HG03521 (cell line): Measurements from ENCODE around the gene ARL13B.
"Not testable (repeated sequence)": the region's sequence is repeated elsewhere in the genome, so short reads cannot be mapped to it uniquely, and the experiment has no call there.

Source experiments
- ATAC-seq: cut with Tn5 transposase; IDR thresholded peaks from one replicate; pipeline ENCODE4 v1.9.1; 2021; ENCODE audit warnings: mild to moderate bottlenecking, moderate library complexity; ENCODE audit not compliant: unreplicated experiment

ARL13B gene

DNA sequence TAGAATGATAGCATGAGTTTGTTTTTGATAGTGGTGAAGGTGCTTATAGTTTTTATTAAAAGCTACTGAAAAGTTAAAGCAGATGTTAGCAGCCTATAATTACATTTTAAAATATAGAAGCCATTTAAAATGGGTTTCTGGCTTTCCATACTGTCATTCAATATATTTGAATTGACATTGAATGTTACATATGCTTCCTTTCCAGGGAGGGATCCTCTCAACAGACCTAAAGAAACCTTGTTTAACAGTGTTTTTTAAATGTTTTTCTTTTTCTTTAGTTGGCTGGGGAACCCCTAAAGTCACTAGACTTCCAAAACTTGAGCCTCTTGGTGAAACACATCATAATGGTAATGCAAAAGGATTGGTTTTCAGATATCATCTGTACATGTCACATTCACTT is 70.6 kb downstream of the ARL13B start:
- ATAC-seq = no peak

DNA sequence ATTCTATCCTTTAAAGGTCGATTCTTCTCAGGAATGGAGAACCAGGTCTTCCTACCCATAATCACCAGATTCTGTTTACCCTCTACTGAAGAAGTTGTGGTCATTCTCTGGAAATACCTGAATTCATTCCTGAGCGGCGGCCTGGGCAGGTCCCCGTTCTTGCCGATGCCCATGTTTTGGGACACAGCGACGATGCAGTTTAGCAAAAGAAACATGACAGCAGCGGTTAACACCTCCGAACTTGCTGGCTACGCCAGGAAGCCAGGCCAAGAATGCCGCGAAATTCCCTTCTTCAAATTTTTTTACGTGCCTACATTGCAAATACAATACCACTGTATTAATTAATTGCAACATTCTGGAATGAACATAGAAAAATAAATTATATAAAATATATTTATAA is 81.3 kb downstream of the ARL13B start:
- ATAC-seq = no peak

DNA sequence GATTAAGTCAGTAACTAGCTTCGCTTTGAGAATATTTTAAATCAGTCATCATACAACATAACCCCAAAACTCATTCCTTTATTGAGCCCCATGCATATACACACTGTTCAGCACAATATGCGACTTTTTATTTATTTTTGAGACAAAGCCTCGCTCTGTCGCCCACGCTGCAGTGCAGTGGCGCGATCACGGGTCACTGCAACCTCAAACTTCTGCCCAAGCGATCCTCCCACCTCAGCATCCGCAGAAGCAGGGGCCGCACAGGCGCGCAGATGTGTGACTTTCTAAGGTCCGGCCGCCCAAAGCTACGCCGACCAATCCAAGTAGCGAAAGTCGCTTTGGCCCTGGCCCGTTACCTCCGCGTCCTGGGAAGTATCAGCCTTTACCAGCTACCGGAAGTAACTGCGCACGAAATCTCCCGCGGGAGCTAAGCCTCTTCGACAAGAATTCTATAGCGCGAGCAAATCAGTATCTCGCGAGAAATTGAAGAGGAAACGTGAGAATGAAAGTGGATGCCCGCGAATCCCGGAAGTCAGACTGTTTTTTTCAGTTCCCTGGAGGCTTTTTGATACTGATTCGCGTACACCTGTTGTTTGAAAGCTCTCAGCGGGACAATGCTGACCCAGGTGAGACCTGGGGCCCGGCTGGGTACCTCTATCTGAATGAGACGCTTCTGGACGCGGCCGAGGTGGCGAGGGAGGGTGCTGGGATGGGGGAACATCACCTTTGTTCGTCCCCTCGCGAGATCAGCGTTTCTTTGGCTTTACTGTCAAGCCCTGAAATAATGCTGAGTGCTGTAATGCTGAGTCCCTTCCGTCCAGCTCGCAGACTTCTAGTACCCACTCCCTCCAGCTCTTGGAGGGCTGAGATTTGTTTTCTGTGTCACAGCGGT is 82.8 kb downstream of the ARL13B start, which contains the start of the genes DHFR2 and NSUN3:
TSS of gene DHFR2 (minus strand) at position 404 of the 892 bp plus-strand sequence. CDS start 1,405 bp downstream, outside the sequence.
TSS of gene NSUN3 (plus strand) at position 549 of the 892 bp plus-strand sequence. CDS start at position 615, 66 bp downstream.
- ATAC-seq = peak; percentile 87

DNA sequence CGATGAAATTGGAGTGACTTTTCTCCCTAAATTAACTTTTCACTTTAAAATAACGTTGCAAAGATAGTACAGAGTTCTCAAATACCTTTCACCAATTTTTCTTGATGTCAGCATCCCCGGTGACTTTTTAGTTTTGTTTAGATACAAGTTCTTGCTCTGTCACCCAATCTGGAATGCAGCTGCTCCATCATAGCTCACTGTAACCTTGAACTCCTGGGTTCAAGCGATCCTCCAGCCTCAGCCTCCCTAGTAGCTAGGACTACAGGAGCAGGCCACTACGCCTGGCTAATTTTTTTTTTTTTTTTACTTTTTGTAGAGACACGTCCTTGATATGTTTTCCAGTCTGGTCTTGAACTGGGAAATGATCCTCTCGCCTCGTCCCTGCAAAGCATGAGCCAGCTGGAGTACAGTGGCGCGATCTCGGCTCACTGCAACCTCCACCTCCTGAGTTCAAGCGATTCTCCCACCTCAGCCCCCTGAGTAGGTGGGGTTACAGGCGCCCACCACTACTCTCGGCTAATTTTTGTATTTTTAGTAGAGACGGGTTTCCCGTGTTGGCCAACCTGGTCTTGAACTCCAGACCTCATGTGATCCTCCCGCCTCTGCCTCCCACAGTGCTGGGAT is 83.7 kb downstream of the ARL13B start:
- ATAC-seq = no peak

DNA sequence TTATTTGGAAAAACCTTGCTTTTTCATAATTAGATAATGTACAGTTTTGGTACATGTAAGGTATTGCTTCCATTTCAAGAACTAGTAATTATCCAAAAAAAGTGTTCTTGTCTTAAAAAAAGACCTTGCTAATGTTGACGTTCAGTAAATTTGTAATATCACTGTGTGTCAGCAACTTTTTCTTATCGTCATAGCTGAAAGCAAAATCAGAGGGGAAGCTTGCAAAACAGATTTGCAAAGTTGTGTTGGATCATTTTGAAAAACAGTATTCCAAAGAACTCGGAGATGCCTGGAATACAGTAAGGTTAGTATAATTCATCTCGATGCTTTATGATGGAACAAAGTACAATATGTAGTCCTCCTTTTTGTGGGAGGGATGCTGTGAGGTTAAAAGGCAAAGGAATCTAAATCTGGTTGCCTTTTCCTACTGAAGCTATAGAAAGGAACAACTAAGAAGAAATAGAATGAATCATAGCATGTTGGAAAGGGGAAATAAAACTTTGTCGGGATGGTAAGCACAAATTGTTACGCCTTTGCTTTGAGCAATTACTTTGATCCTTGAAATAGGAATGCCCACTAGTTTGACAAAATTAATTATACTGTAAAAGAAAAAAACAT is 84.4 kb downstream of the ARL13B start:
- ATAC-seq = no peak

DNA sequence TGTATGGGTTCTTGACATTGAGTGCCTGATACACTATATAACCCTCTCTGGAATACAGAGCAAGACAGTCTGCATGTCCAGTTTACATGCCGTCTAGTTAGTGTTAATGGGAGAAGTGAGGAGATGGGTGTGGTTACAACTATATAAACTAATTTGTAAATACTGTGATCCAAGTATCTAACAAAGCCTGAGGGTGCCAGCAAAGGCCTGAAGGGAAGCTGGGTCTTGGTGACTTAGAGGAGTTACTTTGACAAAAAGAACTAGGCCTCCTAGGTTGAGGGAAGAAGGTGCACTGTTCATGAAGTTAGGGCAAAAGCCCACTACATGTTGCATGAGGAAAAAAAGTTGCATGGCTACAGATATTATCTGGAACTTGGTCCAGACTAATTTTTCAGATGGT is 85.2 kb downstream of the ARL13B start:
- no peak for ATAC-seq

DNA sequence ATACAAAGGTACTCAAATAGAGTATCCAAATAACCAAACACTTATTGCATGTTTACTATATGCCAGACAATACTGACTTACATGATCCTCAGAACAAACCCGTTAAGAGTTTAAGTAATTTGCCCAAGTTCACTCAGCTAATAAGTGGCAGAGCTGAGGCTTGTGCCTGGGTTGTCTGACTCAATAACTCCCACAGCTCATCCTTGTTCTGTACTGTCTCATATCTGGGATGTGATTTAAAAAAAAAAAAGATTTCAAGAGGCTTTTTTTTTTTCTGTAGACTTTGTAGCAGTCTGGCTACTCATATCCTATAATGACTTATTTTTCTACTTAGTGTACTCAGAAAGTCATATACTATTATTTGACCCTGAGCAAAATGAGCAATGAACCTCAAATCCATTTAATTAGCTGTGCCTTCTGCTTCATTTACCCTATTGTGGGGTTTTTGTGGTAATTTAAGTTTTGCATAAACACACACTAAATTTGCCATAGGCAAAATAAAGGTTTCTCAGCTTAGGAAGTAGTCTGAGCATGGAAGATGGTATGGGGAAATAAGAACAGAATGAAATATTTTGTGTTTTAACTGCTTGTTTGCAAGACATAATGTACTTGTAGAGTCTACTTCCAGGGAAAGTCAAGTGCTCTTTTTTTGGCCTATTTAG is 86.0 kb downstream of the ARL13B start:
- ATAC-seq = no peak

DNA sequence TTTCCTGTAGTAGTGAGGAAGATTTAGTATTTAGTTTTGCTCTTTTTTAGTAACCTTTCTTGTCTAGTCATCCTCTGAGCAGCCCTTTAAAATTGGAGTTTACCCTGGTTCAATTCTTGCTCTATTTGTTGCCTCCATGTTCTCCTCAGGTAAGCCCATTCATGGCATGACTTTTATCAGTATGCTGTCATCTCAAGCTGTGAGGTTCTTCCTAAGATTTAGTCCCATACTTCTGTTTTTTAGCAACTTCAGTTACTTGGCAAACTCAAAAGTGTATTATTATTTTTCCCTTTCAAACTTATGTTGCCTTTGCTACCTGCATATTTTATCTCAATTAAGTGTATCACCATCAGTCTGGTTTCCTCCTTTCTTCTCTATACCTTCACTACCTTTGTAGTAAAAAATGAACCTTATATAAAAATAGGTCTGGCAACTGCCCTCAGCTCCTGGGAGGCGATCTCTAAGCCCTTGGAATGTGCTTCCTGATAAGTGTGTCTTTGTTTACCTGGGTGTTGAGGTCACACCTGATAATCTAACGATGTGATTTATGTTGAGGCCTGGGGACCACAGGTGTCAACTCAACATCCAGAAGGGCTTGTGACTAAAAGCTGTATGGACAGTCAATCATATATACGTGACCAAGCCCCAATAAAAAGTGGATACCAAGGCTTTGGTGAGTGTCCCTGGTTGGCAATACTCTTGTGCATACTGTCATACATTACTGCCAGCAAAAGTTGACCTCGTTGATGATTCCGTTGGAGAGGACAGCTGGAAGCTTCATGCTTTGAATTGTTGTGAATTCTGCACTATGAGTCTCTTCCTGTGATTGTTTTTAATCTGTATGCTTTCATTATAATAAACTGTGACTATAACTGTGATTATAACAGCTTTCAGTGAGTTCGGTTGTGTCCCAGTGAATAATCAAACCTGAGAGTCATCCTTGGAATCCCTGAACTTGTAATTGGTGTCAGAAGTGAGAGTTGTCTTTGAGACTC is 86.8 kb downstream of the ARL13B start:
- ATAC-seq = no peak

DNA sequence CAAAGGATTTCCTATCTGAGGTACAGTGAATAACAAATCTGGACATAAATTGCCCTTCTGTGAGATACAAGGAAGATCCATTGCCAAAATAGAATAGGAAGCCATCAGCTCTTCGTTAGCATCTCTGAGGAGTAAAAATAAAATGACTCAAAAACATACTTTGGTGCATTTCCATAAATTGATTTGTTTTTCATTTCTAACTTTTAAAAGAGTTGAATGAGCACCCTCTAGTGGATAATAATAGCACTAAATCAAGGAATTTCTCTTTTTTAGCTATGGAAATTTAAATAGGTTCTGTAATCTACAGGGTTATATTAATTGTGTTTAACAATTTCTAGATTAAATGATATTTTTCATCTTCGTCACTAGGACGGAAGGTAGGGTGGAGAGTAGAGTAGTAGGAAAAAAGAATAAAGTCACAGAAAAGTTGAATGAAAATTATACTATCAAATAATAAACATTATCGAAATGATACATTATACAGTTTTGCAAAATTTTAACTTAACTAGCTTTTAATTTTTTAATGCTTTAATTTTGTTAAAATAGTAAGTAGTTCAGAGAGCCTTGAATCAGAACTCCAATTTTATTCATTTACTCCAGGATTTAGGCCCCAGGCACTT is 89.3 kb downstream of the ARL13B start:
- ATAC-seq = no peak

DNA sequence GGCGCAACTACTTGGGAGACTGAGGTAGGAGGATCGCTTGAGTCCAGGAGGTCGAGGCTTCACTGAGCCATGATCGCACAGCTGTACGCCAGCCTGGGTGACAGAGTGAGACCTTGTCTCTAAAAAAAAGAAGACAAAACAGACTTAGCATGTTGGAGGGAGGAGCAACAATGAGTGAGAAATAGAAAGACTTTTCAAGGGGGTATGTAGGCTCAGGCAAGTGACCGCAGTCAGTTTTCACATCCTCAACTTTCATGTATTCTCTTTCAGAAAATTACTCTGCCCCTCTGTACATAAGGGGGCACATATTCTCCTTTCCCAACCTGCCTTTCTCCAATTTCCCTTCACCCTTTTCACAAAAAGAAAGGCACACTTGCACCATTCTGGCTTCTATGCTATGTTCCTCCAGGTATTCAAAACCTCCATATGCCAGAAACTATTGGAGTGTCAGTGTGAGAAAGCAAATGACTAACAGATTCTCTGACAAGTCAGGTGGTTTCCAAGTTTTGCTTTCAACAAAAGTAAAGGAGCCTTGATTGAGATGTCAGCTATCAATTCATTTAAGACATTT is 90.5 kb downstream of the ARL13B start:
- ATAC-seq = peak; percentile 75

DNA sequence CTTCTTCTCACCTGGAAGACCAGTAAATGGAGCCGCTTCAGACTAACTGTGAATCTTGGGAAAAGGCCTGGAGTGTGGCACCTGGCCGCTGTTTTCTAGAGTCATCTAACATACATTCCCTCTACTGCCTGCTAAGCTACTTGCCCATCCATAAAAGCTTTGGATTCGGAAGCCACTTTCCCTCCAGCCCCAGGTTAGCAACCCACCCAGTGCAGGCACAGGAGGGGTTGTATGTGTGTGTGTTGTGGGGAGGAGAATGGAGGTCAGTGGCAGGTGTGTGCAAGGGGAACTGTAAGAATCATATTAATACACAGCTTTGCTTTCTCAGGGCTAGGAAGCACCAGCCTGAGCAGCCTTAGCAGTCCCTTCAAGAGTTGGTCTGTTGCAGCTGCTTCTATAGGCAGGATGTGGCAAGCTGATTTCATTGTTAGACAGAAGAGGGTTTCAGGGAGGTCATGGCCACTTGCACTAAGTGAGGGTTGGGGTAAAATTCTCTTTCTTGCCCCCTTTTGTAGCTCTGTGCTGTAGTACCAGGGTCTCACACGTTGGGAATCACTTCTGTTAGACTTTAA is 91.8 kb downstream of the ARL13B start:
- ATAC-seq = peak; percentile 76

DNA sequence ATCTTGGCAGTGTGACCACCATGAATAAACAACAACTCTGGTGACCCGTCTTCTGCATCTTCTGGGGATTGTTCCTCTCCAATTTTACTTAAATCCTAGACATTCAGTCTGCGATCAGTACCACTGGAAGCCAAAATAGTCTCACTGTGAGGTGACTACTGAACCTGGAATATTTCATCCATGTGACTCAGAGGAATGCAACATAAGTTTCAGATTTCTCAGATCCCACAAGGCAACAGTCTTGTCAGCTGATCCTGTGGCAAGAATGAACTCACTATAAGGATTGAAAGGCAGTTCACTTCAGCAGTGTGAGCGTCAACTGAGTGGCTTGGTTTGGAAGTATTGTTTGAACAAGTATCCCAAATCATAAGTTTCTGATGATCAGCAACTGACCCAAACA is 96.1 kb downstream of the ARL13B start:
- no peak for ATAC-seq

DNA sequence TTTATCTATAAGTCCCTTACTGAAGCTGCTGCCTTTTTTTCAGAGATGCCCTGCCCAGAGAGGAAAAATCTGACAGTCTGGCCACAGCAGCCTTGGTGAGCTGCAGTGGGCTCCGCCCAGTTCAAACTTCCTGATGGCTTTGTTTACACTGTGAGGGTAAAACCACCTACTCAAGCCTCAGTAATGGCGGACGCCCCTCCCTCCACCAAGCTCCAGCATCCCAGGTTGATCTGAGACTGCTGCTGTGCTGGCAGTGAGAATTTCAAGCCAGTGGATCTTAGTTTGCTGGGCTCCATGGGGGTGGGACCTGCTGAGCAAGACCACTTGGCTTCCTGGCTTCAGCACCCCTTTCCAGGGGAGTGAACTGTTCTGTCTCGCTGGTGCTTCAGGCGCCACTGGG is 100.6 kb downstream of the ARL13B start:
- ATAC-seq = not testable (repeated sequence)

DNA sequence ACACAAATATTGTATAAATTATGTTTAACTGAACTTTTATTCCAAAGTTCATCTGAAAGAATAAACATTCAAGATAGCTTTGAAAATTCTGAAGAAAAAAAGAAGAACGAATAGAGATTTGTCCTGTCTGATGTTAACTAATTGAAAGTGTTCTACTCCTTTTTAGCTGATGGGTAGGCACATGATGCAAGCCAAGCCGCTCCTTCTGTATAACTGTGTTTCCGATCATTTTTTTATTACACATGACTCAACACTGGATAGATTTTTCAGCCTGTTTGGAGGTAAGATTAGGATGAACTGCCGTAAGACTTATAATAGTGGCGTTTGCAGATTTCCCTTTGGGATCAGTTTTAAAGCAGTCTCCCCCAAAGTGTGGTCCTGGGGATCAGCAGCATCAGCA is 101.9 kb downstream of the ARL13B start:
- no peak for ATAC-seq

DNA sequence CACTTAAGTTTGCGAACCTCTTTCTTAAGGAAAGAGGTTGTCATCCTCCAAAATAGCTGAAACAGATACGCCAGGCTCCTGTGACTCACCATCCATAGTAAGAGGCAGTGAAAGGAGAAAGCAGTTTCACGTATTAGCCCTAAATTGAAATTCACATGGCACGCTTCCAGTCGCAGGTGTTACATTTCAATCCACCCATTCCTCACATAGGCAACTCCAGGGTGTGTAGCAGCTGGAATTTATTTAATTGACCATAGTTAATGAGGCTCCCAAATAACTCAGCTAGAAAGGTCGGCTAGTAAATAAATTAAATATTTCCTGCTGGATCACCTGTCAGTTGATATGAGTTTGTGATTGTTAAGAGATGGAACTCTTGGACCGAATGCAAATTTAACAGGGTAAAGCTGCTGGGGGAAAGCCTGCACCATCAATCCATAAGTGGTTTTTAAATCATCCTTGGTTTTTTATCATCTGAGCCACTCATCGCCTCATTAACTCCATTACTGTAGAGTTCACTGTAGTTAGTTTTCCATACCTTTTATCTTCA is 102.5 kb downstream of the ARL13B start:
- no peak for ATAC-seq

DNA sequence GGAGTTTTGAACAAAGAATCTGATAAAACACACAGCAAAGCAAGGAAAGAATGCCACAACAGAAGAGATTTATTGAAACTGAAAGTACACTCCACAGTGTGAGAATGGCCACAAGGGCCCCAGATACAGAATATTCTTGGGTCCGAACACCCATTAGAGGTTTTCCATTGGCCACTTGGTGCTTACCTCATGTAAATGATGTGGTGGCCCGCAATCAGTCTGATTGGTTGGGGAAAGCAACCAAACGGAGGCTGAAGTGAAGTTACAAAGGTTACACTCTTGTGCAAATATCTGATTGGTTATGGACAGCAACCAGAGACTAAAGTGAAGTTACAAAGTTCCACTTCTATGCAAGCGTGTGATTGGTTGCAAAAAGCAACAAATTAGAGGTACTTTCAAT is 103.3 kb downstream of the ARL13B start:
- no peak for ATAC-seq

DNA sequence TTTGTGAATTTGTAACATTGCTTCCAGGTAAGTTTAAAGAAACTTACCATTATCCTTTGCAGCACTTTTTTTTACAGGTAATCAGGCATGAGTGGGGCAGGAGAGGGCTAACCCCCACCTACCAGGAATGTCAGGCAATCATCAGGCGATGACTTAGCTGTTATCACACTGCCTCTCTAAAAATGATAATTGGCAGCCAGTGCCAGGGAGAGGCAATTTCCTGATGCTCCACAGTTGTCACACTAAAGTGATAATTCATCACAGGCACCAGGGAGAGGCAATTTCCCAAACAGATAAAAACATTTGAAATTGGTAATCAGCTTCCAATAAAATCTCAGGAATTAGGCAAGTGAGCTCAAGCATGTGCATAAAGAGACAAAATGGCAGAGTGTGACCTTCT is 109.2 kb downstream of the ARL13B start:
- no peak for ATAC-seq

DNA sequence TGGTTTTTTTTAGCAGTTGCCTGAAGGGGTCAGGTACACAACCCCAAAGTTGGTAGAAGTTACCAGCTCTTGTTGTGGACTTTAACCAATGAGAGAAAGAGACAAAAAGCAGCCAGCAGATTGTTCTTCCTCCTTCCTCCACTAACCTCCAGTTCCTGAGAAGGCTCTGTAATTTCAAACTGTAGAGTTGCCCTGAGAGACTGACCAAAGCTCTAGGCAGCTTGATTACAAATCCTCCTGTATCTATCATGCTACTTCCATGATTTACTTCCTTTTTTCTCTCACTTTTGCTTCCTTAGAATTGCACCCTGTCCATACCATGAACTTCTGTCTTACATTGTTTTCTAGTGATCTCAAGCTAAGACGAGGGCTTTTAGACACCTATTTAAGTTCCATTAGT is 112.1 kb downstream of the ARL13B start:
- no peak for ATAC-seq

DNA sequence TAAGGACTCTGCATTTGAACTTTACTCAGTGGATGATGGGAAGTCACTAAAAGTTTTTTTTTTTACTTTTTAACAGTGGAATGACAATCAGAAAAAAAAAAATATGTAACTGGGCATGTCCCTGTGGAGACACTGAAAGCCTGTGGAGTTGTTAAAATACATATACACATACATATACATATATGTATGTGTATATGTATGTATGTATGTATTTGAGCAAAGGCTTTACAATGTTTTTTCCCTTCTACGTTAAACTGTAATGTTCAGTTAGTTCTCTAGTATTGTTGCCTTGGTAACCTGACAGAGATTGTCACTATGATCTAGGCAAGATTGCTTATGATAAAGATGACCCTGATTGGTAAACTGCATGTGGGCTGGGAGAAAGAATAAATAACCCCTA is 113.2 kb downstream of the ARL13B start:
- ATAC-seq = no peak
